Activated naive CD8-positive, alpha-beta T cell treated with anti-CD3 and anti-CD28 coated beads, Interleukin-2, amount 50 U/mL, for 24 hours (primary cell): ENCODE measurements around the gene CTTNBP2NL.
A peak's percentile ranks its signal among the peaks of the same experiment; 100 is the strongest.
"Not testable (repeated sequence)": the region's sequence is repeated elsewhere in the genome, so short reads cannot be mapped to it uniquely, and the experiment has no call there.

Experiments
- ATAC-seq: fragments of 150-1000 bp; cut with Tn5 transposase; one replicate; pipeline ENCODE4 v1.10.0; 2021
- DNase-seq: peaks from one replicate; pipeline ENCODE4 v3.0.0; 2021
- H3K27ac Mint-ChIP-seq: one replicate; pipeline ENCODE4 v1.8.0; 2021; ENCODE audit warnings: mild to moderate bottlenecking, mixed read lengths
- H3K27me3 Mint-ChIP-seq: one replicate; pipeline ENCODE4 v1.8.0; 2021; ENCODE audit warnings: mixed read lengths
- H3K36me3 Mint-ChIP-seq: one replicate; pipeline ENCODE4 v1.8.0; 2021; ENCODE audit warnings: low read depth, mixed read lengths
- H3K4me1 Mint-ChIP-seq: one replicate; pipeline ENCODE4 v1.8.0; 2021; ENCODE audit warnings: mixed read lengths
- H3K4me3 Mint-ChIP-seq: one replicate; pipeline ENCODE4 v1.8.0; 2021; ENCODE audit warnings: mild to moderate bottlenecking, moderate library complexity, mixed read lengths
- H3K9me3 Mint-ChIP-seq: one replicate; pipeline ENCODE4 v1.8.0; 2021; ENCODE audit warnings: mixed read lengths

Gene CTTNBP2NL

GRCh38 chr1:112487686-112488085 lies 91.7 kb downstream of the CTTNBP2NL start:
- not testable (repeated sequence) for DNase-seq, H3K4me1 Mint-ChIP-seq, H3K27ac Mint-ChIP-seq, ATAC-seq, H3K4me3 Mint-ChIP-seq, H3K36me3 Mint-ChIP-seq, H3K9me3 Mint-ChIP-seq
- peaks cover 11% of the 10 kb centered on the region for H3K27me3 Mint-ChIP-seq

GRCh38 chr1:112488141-112488540 lies 92.1 kb downstream of the CTTNBP2NL start:
- Mint-ChIP-seq H3K4me3 (no peak overlapping the region), H3K36me3 (no peaks in the 10 kb centered on the region), H3K27me3 (peaks cover 11% of the 10 kb centered on the region), H3K27ac (no peak overlapping the region), H3K9me3 (no peaks in the 10 kb centered on the region), H3K4me1 (no peaks in the 10 kb centered on the region)
- no peak for DNase-seq
- ATAC-seq: no peak

- no peaks in the 10 kb centered on the region for H3K36me3 Mint-ChIP-seq
- DNase-seq (no peak), ATAC-seq (no peak)
- H3K27me3 Mint-ChIP-seq: peaks cover 20% of the 10 kb centered on the region
- H3K27ac Mint-ChIP-seq: no peak overlapping the region
- H3K4me3 Mint-ChIP-seq: no peak overlapping the region
- H3K4me1 Mint-ChIP-seq: no peaks in the 10 kb centered on the region
- no peaks in the 10 kb centered on the region for H3K9me3 Mint-ChIP-seq
Measured at GRCh38 chr1:112492076-112492475, 96.1 kb downstream of the CTTNBP2NL start.

GRCh38 chr1:112493351-112493750 lies 97.3 kb downstream of the CTTNBP2NL start:
- DNase-seq (no peak), ATAC-seq (no peak)
- Mint-ChIP-seq H3K36me3 (no peaks in the 10 kb centered on the region), H3K27ac (no peak overlapping the region), H3K27me3 (peaks cover 26% of the 10 kb centered on the region), H3K4me1 (no peaks in the 10 kb centered on the region), H3K9me3 (no peaks in the 10 kb centered on the region), H3K4me3 (no peak overlapping the region)

- H3K27me3 Mint-ChIP-seq: peaks cover 36% of the 10 kb centered on the region
- DNase-seq: no peak
Measured at GRCh38 chr1:112496290-112496689, 100.3 kb downstream of the CTTNBP2NL start.

GRCh38 chr1:112501810-112502641 lies 106.0 kb downstream of the CTTNBP2NL start:
- ATAC-seq: peak; percentile 63
- peak; percentile 62 for DNase-seq
- no peaks in the 10 kb centered on the region for H3K36me3 Mint-ChIP-seq
- peaks cover 64% of the 10 kb centered on the region for H3K27me3 Mint-ChIP-seq
- peaks cover 2% of the 10 kb centered on the region for H3K4me1 Mint-ChIP-seq
- H3K9me3 Mint-ChIP-seq: no peaks in the 10 kb centered on the region
- H3K4me3 Mint-ChIP-seq: peak overlapping the region; percentile 55
- H3K27ac Mint-ChIP-seq: no peak overlapping the region

More at GRCh38 chr1:112496290-112496689, 100.3 kb downstream of the CTTNBP2NL start:
- no peaks in the 10 kb centered on the region for H3K4me1 Mint-ChIP-seq
- no peak overlapping the region for H3K27ac Mint-ChIP-seq
- no peaks in the 10 kb centered on the region for H3K36me3 Mint-ChIP-seq
- no peaks in the 10 kb centered on the region for H3K9me3 Mint-ChIP-seq
- no peak for ATAC-seq
- H3K4me3 Mint-ChIP-seq: no peak overlapping the region

- Mint-ChIP-seq H3K27ac (no peak overlapping the region), H3K4me1 (peaks cover 6% of the 10 kb centered on the region), H3K4me3 (peak overlapping the region; percentile 21), H3K9me3 (no peaks in the 10 kb centered on the region), H3K27me3 (peaks cover 69% of the 10 kb centered on the region), H3K36me3 (no peaks in the 10 kb centered on the region)
- no peak for DNase-seq
- ATAC-seq: no peak
Measured at GRCh38 chr1:112502826-112503225, 106.8 kb downstream of the CTTNBP2NL start.

- Mint-ChIP-seq H3K4me1 (peaks cover 9% of the 10 kb centered on the region), H3K9me3 (no peaks in the 10 kb centered on the region), H3K36me3 (no peaks in the 10 kb centered on the region), H3K27ac (no peak overlapping the region), H3K4me3 (no peak overlapping the region), H3K27me3 (peaks cover 63% of the 10 kb centered on the region)
- DNase-seq (no peak), ATAC-seq (no peak)
Measured at GRCh38 chr1:112504001-112504660, 108.1 kb downstream of the CTTNBP2NL start.

GRCh38 chr1:112504661-112505399 lies 108.8 kb downstream of the CTTNBP2NL start:
- DNase-seq (no peak), ATAC-seq (no peak)
- no peak overlapping the region for H3K4me3 Mint-ChIP-seq
- H3K27ac Mint-ChIP-seq: no peak overlapping the region
- H3K36me3 Mint-ChIP-seq: no peaks in the 10 kb centered on the region
- H3K27me3 Mint-ChIP-seq: peaks cover 64% of the 10 kb centered on the region
- peaks cover 9% of the 10 kb centered on the region for H3K4me1 Mint-ChIP-seq
- H3K9me3 Mint-ChIP-seq: no peaks in the 10 kb centered on the region

GRCh38 chr1:112505400-112505785 lies 109.4 kb downstream of the CTTNBP2NL start:
- Mint-ChIP-seq H3K9me3 (no peaks in the 10 kb centered on the region), H3K4me1 (peaks cover 9% of the 10 kb centered on the region), H3K4me3 (no peak overlapping the region), H3K27ac (no peak overlapping the region), H3K36me3 (no peaks in the 10 kb centered on the region), H3K27me3 (peaks cover 67% of the 10 kb centered on the region)
- ATAC-seq (no peak), DNase-seq (no peak)

- ATAC-seq: no peak
- Mint-ChIP-seq H3K27me3 (peaks cover 70% of the 10 kb centered on the region), H3K4me3 (no peak overlapping the region), H3K9me3 (no peaks in the 10 kb centered on the region), H3K36me3 (no peaks in the 10 kb centered on the region), H3K27ac (no peak overlapping the region), H3K4me1 (peaks cover 9% of the 10 kb centered on the region)
- no peak for DNase-seq
Measured at GRCh38 chr1:112505878-112506277, 109.9 kb downstream of the CTTNBP2NL start.

GRCh38 chr1:112506306-112506705 lies 110.3 kb downstream of the CTTNBP2NL start:
- ATAC-seq (no peak), DNase-seq (no peak)
- H3K36me3 Mint-ChIP-seq: no peaks in the 10 kb centered on the region
- no peak overlapping the region for H3K4me3 Mint-ChIP-seq
- H3K4me1 Mint-ChIP-seq: peaks cover 9% of the 10 kb centered on the region
- peaks cover 66% of the 10 kb centered on the region for H3K27me3 Mint-ChIP-seq
- no peak overlapping the region for H3K27ac Mint-ChIP-seq
- no peaks in the 10 kb centered on the region for H3K9me3 Mint-ChIP-seq

- Mint-ChIP-seq H3K4me3 (no peak overlapping the region), H3K27me3 (peaks cover 61% of the 10 kb centered on the region), H3K4me1 (peaks cover 9% of the 10 kb centered on the region), H3K36me3 (no peaks in the 10 kb centered on the region), H3K27ac (no peak overlapping the region), H3K9me3 (no peaks in the 10 kb centered on the region)
- no peak for DNase-seq
- ATAC-seq: no peak
Measured at GRCh38 chr1:112506731-112507130, 110.7 kb downstream of the CTTNBP2NL start.

GRCh38 chr1:112507336-112507735 lies 111.3 kb downstream of the CTTNBP2NL start:
- H3K4me3 Mint-ChIP-seq: peak overlapping the region; percentile 73
- H3K9me3 Mint-ChIP-seq: no peaks in the 10 kb centered on the region
- no peaks in the 10 kb centered on the region for H3K36me3 Mint-ChIP-seq
- peaks cover 9% of the 10 kb centered on the region for H3K4me1 Mint-ChIP-seq
- no peak overlapping the region for H3K27ac Mint-ChIP-seq
- DNase-seq (no peak), ATAC-seq (no peak)
- peaks cover 58% of the 10 kb centered on the region for H3K27me3 Mint-ChIP-seq

- Mint-ChIP-seq H3K27ac (no peak overlapping the region), H3K9me3 (no peaks in the 10 kb centered on the region), H3K36me3 (no peaks in the 10 kb centered on the region), H3K27me3 (peaks cover 52% of the 10 kb centered on the region), H3K4me1 (peaks cover 6% of the 10 kb centered on the region), H3K4me3 (peak overlapping the region; percentile 73)
- DNase-seq: peak; percentile 13
- ATAC-seq: no peak
Measured at GRCh38 chr1:112507921-112508277, 111.9 kb downstream of the CTTNBP2NL start.
